Retinal pigment epithelial cell (primary cell): Measurements from ENCODE around the gene NFAT5.

Source experiments
- DNase-seq: peaks from one replicate; pipeline ENCODE4 v3.0.0-alpha.2; 2010; ENCODE audit warnings: low read depth
- H3K4me3 ChIP-seq: 2 replicates; pipeline ENCODE4 v1.5.1; 2011; ENCODE audit warnings: mild to moderate bottlenecking, low read length, control low read depth, moderate library complexity
- TF ChIP-seq, protein P1 (sequence below): conservative IDR thresholded peaks from 2 replicates; pipeline ENCODE4 v1.5.1; 2011; ENCODE audit warnings: low read depth, low read length, control low read depth, inconsistent platforms

The NFAT5 gene

DNA sequence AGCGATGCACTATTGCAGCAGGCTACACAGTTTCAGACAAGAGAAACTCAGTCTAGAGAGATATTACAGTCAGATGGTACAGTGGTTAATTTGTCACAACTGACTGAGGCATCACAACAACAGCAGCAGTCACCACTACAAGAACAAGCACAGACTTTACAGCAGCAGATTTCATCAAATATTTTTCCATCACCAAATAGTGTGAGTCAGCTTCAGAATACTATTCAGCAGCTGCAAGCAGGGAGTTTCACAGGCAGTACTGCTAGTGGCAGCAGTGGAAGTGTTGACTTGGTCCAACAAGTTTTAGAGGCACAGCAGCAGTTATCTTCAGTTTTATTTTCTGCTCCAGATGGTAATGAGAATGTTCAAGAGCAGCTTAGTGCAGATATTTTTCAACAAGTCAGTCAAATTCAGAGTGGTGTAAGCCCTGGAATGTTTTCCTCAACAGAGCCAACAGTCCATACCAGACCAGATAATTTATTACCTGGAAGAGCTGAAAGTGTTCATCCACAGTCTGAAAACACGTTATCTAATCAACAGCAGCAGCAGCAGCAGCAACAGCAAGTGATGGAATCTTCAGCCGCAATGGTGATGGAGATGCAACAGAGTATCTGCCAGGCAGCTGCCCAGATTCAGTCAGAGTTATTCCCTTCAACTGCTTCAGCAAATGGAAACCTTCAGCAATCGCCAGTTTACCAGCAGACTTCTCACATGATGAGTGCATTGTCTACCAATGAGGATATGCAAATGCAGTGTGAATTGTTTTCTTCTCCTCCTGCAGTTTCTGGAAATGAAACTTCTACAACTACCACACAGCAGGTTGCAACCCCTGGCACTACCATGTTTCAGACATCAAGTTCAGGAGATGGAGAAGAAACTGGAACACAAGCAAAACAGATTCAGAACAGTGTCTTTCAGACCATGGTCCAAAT lies 126.5 kb downstream of the NFAT5 start:
- H3K4me3 ChIP-seq: no peak overlapping the region
- DNase-seq: no peak
- TF ChIP-seq, protein P1, sequence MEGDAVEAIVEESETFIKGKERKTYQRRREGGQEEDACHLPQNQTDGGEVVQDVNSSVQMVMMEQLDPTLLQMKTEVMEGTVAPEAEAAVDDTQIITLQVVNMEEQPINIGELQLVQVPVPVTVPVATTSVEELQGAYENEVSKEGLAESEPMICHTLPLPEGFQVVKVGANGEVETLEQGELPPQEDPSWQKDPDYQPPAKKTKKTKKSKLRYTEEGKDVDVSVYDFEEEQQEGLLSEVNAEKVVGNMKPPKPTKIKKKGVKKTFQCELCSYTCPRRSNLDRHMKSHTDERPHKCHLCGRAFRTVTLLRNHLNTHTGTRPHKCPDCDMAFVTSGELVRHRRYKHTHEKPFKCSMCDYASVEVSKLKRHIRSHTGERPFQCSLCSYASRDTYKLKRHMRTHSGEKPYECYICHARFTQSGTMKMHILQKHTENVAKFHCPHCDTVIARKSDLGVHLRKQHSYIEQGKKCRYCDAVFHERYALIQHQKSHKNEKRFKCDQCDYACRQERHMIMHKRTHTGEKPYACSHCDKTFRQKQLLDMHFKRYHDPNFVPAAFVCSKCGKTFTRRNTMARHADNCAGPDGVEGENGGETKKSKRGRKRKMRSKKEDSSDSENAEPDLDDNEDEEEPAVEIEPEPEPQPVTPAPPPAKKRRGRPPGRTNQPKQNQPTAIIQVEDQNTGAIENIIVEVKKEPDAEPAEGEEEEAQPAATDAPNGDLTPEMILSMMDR: no peak

DNA sequence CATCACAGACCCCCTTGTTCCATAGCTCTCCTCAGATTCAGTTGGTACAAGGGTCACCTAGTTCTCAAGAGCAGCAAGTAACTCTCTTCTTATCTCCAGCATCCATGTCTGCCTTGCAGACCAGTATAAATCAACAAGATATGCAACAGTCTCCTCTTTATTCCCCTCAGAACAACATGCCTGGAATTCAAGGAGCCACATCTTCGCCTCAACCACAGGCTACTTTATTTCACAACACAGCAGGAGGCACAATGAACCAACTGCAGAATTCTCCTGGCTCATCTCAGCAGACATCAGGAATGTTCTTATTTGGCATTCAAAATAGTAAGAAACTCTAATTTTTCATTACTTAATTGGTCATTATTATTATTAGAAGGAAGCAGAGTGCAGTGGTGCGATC lies 128.2 kb downstream of the NFAT5 start:
- TF ChIP-seq, protein P1: no peak
- no peak overlapping the region for H3K4me3 ChIP-seq
- DNase-seq: no peak

- H3K4me3 ChIP-seq: no peak overlapping the region
- no peak for DNase-seq
- TF ChIP-seq, protein P1: no peak
Measured at GRCh38 chr16:69698404-69698803, 132.6 kb downstream of the NFAT5 start.

DNA sequence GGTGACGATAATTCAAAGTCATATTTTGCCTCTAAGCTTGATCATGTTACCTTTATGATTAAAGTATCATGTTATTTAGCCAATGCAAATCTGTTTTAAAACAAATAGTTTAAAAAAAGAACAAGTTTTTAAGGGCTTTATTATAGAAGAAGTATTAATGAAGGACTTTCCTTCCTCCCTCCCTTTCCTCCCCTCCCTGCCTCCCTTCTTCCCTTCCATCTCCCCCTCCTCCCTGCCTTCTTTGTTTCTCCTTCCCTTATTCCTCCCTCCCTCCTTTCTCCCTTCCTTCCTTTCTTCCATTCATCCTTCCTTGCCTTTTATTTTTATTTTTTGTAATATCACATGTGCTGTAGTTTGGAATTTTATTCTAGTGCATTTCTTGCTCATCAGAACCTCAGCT lies 134.1 kb downstream of the NFAT5 start:
- TF ChIP-seq, protein P1: no peak
- H3K4me3 ChIP-seq: no peak overlapping the region
- DNase-seq: no peak

GRCh38 chr16:69701452-69701851 lies 135.7 kb downstream of the NFAT5 start:
- no peak for DNase-seq
- TF ChIP-seq, protein P1: no peak
- H3K4me3 ChIP-seq: no peak overlapping the region

GRCh38 chr16:69701866-69702265 lies 136.1 kb downstream of the NFAT5 start:
- no peak for DNase-seq
- no peak overlapping the region for H3K4me3 ChIP-seq
- TF ChIP-seq, protein P1: no peak

- H3K4me3 ChIP-seq: no peak overlapping the region
- TF ChIP-seq, protein P1: no peak
- DNase-seq: no peak
Measured at GRCh38 chr16:69703638-69704037, 137.9 kb downstream of the NFAT5 start.
